Liver (tissue), 9 donors: ENCODE results near the gene RAVER2. TPM values are rescaled to one million over a fixed set of nuclear protein-coding genes. Genes with fewer than 3 reads are reported as not detected.

Experiments used
- DNase-seq: peaks from one replicate; pipeline ENCODE4 v3.0.0-alpha.2; 2017; ENCODE audit warnings: low spot score
- H3K27ac ChIP-seq, 2 donors: one replicate each; pipeline ENCODE4 v1.7.0; 2013; ENCODE audit warnings: inconsistent platforms in 2 of 2, low read length in 2 of 2, control low read depth in 1 of 2, low read depth in 1 of 2, mild to moderate bottlenecking in 1 of 2
- H3K27me3 ChIP-seq, 4 donors: one replicate each; pipeline versions ENCODE4 v1.6.1 to v1.7.0; 2013; ENCODE audit warnings: low read length in 3 of 4, inconsistent platforms in 1 of 4, mild to moderate bottlenecking in 1 of 4, moderate library complexity in 1 of 4; ENCODE audit not compliant: control insufficient read depth in 4 of 4, insufficient read depth in 4 of 4
- H3K36me3 ChIP-seq, 4 donors: one replicate each; pipeline versions ENCODE4 v1.6.1 to v1.7.0; 2013; ENCODE audit warnings: low read length in 3 of 4, mild to moderate bottlenecking in 3 of 4, low read depth in 1 of 4, moderate library complexity in 1 of 4; ENCODE audit not compliant: control insufficient read depth in 4 of 4, insufficient read depth in 3 of 4
- H3K4me1 ChIP-seq, 4 donors: one replicate each; pipeline versions ENCODE4 v1.6.1 to v1.7.0; 2013; ENCODE audit warnings: low read length in 3 of 4, mild to moderate bottlenecking in 3 of 4, moderate library complexity in 1 of 4; ENCODE audit not compliant: control insufficient read depth in 4 of 4, insufficient read depth in 4 of 4
- H3K4me3 ChIP-seq, 3 donors: one replicate each; pipeline versions ENCODE4 v1.6.1 to v1.7.0; 2013; ENCODE audit warnings: low read length in 3 of 3, control low read depth in 1 of 3, low read depth in 1 of 3, mild to moderate bottlenecking in 1 of 3
- H3K9ac ChIP-seq, 2 donors: one replicate each; pipeline ENCODE4 v1.7.0; 2013; ENCODE audit warnings: low read length in 2 of 2, mild to moderate bottlenecking in 2 of 2, moderate library complexity in 2 of 2, control low read depth in 1 of 2, low read depth in 1 of 2
- H3K9me3 ChIP-seq, 4 donors: one replicate each; pipeline versions ENCODE4 v1.6.1 to v1.7.0; 2013; ENCODE audit warnings: low read length in 3 of 4; ENCODE audit not compliant: control insufficient read depth in 4 of 4
- ATF3 ChIP-seq: IDR thresholded peaks from 2 replicates; pipeline ENCODE4 v1.6.1; 2016; ENCODE audit warnings: antibody characterized with exemption
- CTCF ChIP-seq: fragments of 150-350 bp; IDR thresholded peaks from 2 replicates; pipeline ENCODE4 v1.5.1; 2017; ENCODE audit warnings: improper control_type of control experiment, low read depth, low read length; ENCODE audit not compliant: missing input control
- EGR1 ChIP-seq, 2 donors: IDR thresholded peaks; 2 replicates each; pipeline ENCODE4 v1.6.1; 2016 to 2018; ENCODE audit warnings: antibody characterized with exemption in 2 of 2, low read depth in 2 of 2
- FOXA1 ChIP-seq: IDR thresholded peaks from 2 replicates; pipeline ENCODE4 v1.6.1; 2016; ENCODE audit warnings: antibody characterized with exemption
- FOXA2 ChIP-seq: IDR thresholded peaks from 2 replicates; pipeline ENCODE4 v1.6.1; 2016; ENCODE audit warnings: antibody characterized with exemption
- GABPA ChIP-seq, 2 donors: IDR thresholded peaks in 1 of 2; conservative IDR thresholded peaks in 1 of 2; 2 replicates each; pipeline ENCODE4 v1.6.1; 2016; ENCODE audit warnings: antibody characterized with exemption in 2 of 2, mild to moderate bottlenecking in 1 of 2, moderate library complexity in 1 of 2
- HNF4A ChIP-seq, 2 donors: conservative IDR thresholded peaks; 2 replicates each; pipeline ENCODE4 v1.6.1; 2016; ENCODE audit warnings: antibody characterized with exemption in 2 of 2, mild to moderate bottlenecking in 2 of 2
- JUND ChIP-seq, 2 donors: IDR thresholded peaks; 2 replicates each; pipeline ENCODE4 v1.6.1; 2016; ENCODE audit warnings: antibody characterized with exemption in 2 of 2
- NR2F2 ChIP-seq: IDR thresholded peaks from 2 replicates; pipeline ENCODE4 v1.6.1; 2016; ENCODE audit warnings: antibody characterized with exemption
- RAD21 ChIP-seq, 2 donors: IDR thresholded peaks; 2 replicates each; pipeline ENCODE4 v1.6.1; 2016; ENCODE audit warnings: antibody characterized with exemption in 2 of 2, mild to moderate bottlenecking in 2 of 2
- REST ChIP-seq: IDR thresholded peaks from 2 replicates; pipeline ENCODE4 v1.6.1; 2016; ENCODE audit warnings: antibody characterized with exemption, mild to moderate bottlenecking
- RXRA ChIP-seq, 2 donors: IDR thresholded peaks; 2 replicates each; pipeline ENCODE4 v1.6.1; 2017 to 2018; ENCODE audit warnings: antibody characterized with exemption in 2 of 2, mild to moderate bottlenecking in 1 of 2
- SP1 ChIP-seq: IDR thresholded peaks from 2 replicates; pipeline ENCODE4 v1.6.1; 2018; ENCODE audit warnings: antibody characterized with exemption, mild to moderate bottlenecking
- YY1 ChIP-seq: IDR thresholded peaks from 2 replicates; pipeline ENCODE4 v1.6.1; 2016; ENCODE audit warnings: antibody characterized with exemption, mild to moderate bottlenecking
- WGBS: extraction: QIAGEN DNeasy Blood & Tissue Kit; methylation state at CpG from one replicate; pipeline ENCODE4 v1.1.7; 2013; 5-methylcytosine and 5-hydroxymethylcytosine counted together
- polyA plus RNA-seq, 2 donors: library from polyadenylated mRNA; stranded (reverse) in 1 of 2; unstranded in 1 of 2; fragments of 200-250 nt in 1 of 2; fragments of >200 nt in 1 of 2; fragmentation: Nextera tagmentation in 1 of 2; extraction: Ambion mirVana in 1 of 2; gene quantifications; one replicate each; pipeline versions ENCODE4 v1.2.1 to v1.2.3, GENCODE V29; 2013 to 2015
- total RNA-seq, 2 donors: library from RNA; depleted of rRNA; stranded (reverse); fragments of >200 nt; gene quantifications; one replicate each; pipeline ENCODE4 v1.2.3, GENCODE V29; 2014
- donor health status: healthy.
- donor health status: healthy.
- donor health status: healthy.
- donor health status: healthy.
- donor health status: healthy.

The RAVER2 gene
- total and polyA plus RNA-seq, 4 donors: 0.40 to 6.7 (median 0.96) TPM

- Histone ChIP-seq H3K27me3 (no peaks in the 10 kb centered on the region), H3K27ac (no peak overlapping the region), H3K4me3 (no peak overlapping the region), H3K9me3 (no peaks in the 10 kb centered on the region), H3K36me3 (peaks cover 2 to 45% (median 17%) of the 10 kb centered on the region in 4 donors), H3K4me1 (peaks cover 0 to 2% (median 0%) of the 10 kb centered on the region in 4 donors), H3K9ac (no peak overlapping the region)
- no peak for TF ChIP-seq SP1
- TF ChIP-seq FOXA2: no peak
- TF ChIP-seq REST: no peak
- no peak for TF ChIP-seq GABPA (IDR thresholded peaks at IDR 0.05 in 1 of 2, conservative IDR thresholded peaks at IDR 0.05 in 1 of 2)
- no peak for TF ChIP-seq FOXA1
- TF ChIP-seq NR2F2: no peak
- TF ChIP-seq JUND (IDR thresholded peaks at IDR 0.05): no peak
- no peak for TF ChIP-seq CTCF
- WGBS: 95% methylated on average over 10 of the region's 10 CpGs
- no peak for DNase-seq
These were observed 121.8 kb downstream of the RAVER2 start for GRCh38 chr1:64866689-64867088.

GRCh38 chr1:64867266-64867665, 122.4 kb downstream of the RAVER2 start:
- no peak for DNase-seq
- H3K9me3 ChIP-seq: no peaks in the 10 kb centered on the region
- no peak overlapping the region for H3K27ac ChIP-seq
- H3K27me3 ChIP-seq: no peaks in the 10 kb centered on the region
- peaks cover 2 to 50% (median 21%) of the 10 kb centered on the region in 4 donors for H3K36me3 ChIP-seq
- no peak overlapping the region for H3K4me3 ChIP-seq
- WGBS: 86% methylated on average over 1 of the region's 1 CpG
- no peak overlapping the region for H3K9ac ChIP-seq
- peaks cover 0 to 2% (median 0%) of the 10 kb centered on the region in 4 donors for H3K4me1 ChIP-seq
- no peak for TF ChIP-seq SP1

GRCh38 chr1:64871256-64871655, 126.4 kb downstream of the RAVER2 start:
- WGBS: 95% methylated on average over 8 of the region's 8 CpGs
- no peak for DNase-seq
- no peaks in the 10 kb centered on the region for H3K9me3 ChIP-seq
- H3K4me3 ChIP-seq: no peak overlapping the region
- H3K27ac ChIP-seq: no peak overlapping the region
- no peaks in the 10 kb centered on the region for H3K4me1 ChIP-seq
- H3K9ac ChIP-seq: no peak overlapping the region
- H3K36me3 ChIP-seq: peaks cover 0 to 62% (median 42%) of the 10 kb centered on the region in 4 donors
- no peak for TF ChIP-seq JUND (IDR thresholded peaks at IDR 0.05)
- no peak for TF ChIP-seq RXRA (IDR thresholded peaks at IDR 0.05)
- TF ChIP-seq EGR1 (IDR thresholded peaks at IDR 0.05; ENCODE audit: low read depth in 2 of 2): no peak
- TF ChIP-seq HNF4A (conservative IDR thresholded peaks at IDR 0.05): no peak
- TF ChIP-seq FOXA1: no peak
- no peak for TF ChIP-seq CTCF
- no peak for TF ChIP-seq RAD21 (IDR thresholded peaks at IDR 0.05)
- no peak for TF ChIP-seq SP1
- TF ChIP-seq ATF3: no peak
- no peak for TF ChIP-seq FOXA2
- TF ChIP-seq YY1: no peak
- TF ChIP-seq NR2F2: no peak
- no peak for TF ChIP-seq GABPA (IDR thresholded peaks at IDR 0.05 in 1 of 2, conservative IDR thresholded peaks at IDR 0.05 in 1 of 2)
- H3K27me3 ChIP-seq: no peaks in the 10 kb centered on the region
